H9 (cell line): ENCODE measurements around the gene HAUS8. TPM values are rescaled to one million over a fixed set of nuclear protein-coding genes. Genes with fewer than 3 reads are reported as not detected.

Source experiments
- DNase-seq: peaks from one replicate; pipeline ENCODE4 v3.0.0-alpha.2; 2017
- H2AFZ ChIP-seq: one replicate; pipeline ENCODE4 v1.6.1; 2013; ENCODE audit warnings: mild to moderate bottlenecking, low read length, control low read depth, moderate library complexity
- H2AK5ac ChIP-seq: 2 replicates; pipeline ENCODE4 v1.6.1; 2013; ENCODE audit warnings: low read length, control low read depth, mixed read lengths; ENCODE audit not compliant: insufficient read length
- H2BK120ac ChIP-seq: one replicate; pipeline ENCODE4 v1.6.1; 2013; ENCODE audit warnings: low read depth, mild to moderate bottlenecking, low read length, control low read depth, inconsistent platforms; ENCODE audit not compliant: poor library complexity, severe bottlenecking
- H2BK12ac ChIP-seq: 2 replicates; pipeline ENCODE4 v1.6.1; 2013; ENCODE audit warnings: low read length, control low read depth, mixed read lengths, low read depth; ENCODE audit not compliant: insufficient read length
- H2BK15ac ChIP-seq: 2 replicates; pipeline ENCODE4 v1.6.1; 2013; ENCODE audit warnings: low read depth, low read length, control low read depth
- H2BK20ac ChIP-seq: one replicate; pipeline ENCODE4 v1.6.1; 2013; ENCODE audit warnings: low read depth, mild to moderate bottlenecking, low read length, control low read depth, inconsistent platforms; ENCODE audit not compliant: poor library complexity, severe bottlenecking
- H2BK5ac ChIP-seq: 2 replicates; pipeline ENCODE4 v1.6.1; 2013; ENCODE audit warnings: low read length, control low read depth, mixed read lengths; ENCODE audit not compliant: insufficient read length
- H3K14ac ChIP-seq: 2 replicates; pipeline ENCODE4 v1.6.1; 2013; ENCODE audit warnings: low read length, control low read depth; ENCODE audit not compliant: insufficient read depth
- H3K18ac ChIP-seq: 2 replicates; pipeline ENCODE4 v1.6.1; 2013; ENCODE audit warnings: low read depth, mild to moderate bottlenecking, mixed read lengths, low read length, control low read depth; ENCODE audit not compliant: insufficient read length
- H3K23ac ChIP-seq: 2 replicates; pipeline ENCODE4 v1.6.1; 2013; ENCODE audit warnings: low read length, control low read depth, mixed read lengths, low read depth; ENCODE audit not compliant: insufficient read length
- H3K23me2 ChIP-seq: 2 replicates; pipeline ENCODE4 v1.6.1; 2013; ENCODE audit warnings: low read depth, mild to moderate bottlenecking, mixed read lengths, low read length, control low read depth; ENCODE audit not compliant: insufficient read length, poor library complexity, severe bottlenecking
- H3K27ac ChIP-seq: 2 replicates; pipeline ENCODE4 v1.5.1; 2013; ENCODE audit warnings: low read length, control low read depth, mixed read lengths, low read depth; ENCODE audit not compliant: insufficient read length
- H3K27me3 ChIP-seq: 2 replicates; pipeline ENCODE4 v1.6.1; 2013; ENCODE audit warnings: low read length, control low read depth, inconsistent platforms; ENCODE audit not compliant: insufficient read depth
- H3K4ac ChIP-seq: 2 replicates; pipeline ENCODE4 v1.6.1; 2013; ENCODE audit warnings: low read depth, mild to moderate bottlenecking, control low read depth, inconsistent platforms, low read length, moderate library complexity
- H3K4me1 ChIP-seq: 2 replicates; pipeline ENCODE4 v1.6.1; 2013; ENCODE audit warnings: low read length, control low read depth, inconsistent platforms; ENCODE audit not compliant: insufficient read depth
- H3K4me2 ChIP-seq: 2 replicates; pipeline ENCODE4 v1.6.1; 2013; ENCODE audit warnings: low read length, control low read depth, mixed read lengths; ENCODE audit not compliant: insufficient read length, insufficient read depth
- H3K56ac ChIP-seq: 2 replicates; pipeline ENCODE4 v1.6.1; 2013; ENCODE audit warnings: low read depth, mild to moderate bottlenecking, mixed read lengths, low read length, control low read depth; ENCODE audit not compliant: insufficient read length
- H3K79me1 ChIP-seq: 2 replicates; pipeline ENCODE4 v1.6.1; 2013; ENCODE audit warnings: low read depth, mild to moderate bottlenecking, moderate library complexity, low read length, control low read depth, inconsistent platforms; ENCODE audit not compliant: insufficient read depth, poor library complexity, severe bottlenecking
- H3K79me2 ChIP-seq: 2 replicates; pipeline ENCODE4 v1.6.1; 2013; ENCODE audit warnings: low read length, control low read depth, inconsistent platforms; ENCODE audit not compliant: insufficient read depth
- H3K9ac ChIP-seq: 2 replicates; pipeline ENCODE4 v1.6.1; 2013; ENCODE audit warnings: low read length, control low read depth, mixed read lengths; ENCODE audit not compliant: insufficient read length; ENCODE audit errors: extremely low read depth
- H3K9me3 ChIP-seq: one replicate; pipeline ENCODE4 v1.6.1; 2013; ENCODE audit warnings: low read depth, low read length, inconsistent platforms; ENCODE audit not compliant: control insufficient read depth
- H3T11ph ChIP-seq: one replicate; pipeline ENCODE4 v1.6.1; 2013; ENCODE audit warnings: mild to moderate bottlenecking, low read length, control low read depth, inconsistent platforms
- H4K20me1 ChIP-seq: one replicate; pipeline ENCODE4 v1.6.1; 2013; ENCODE audit not compliant: control insufficient read depth, insufficient read length, insufficient read depth
- H4K5ac ChIP-seq: 2 replicates; pipeline ENCODE4 v1.6.1; 2013; ENCODE audit warnings: low read depth, mild to moderate bottlenecking, mixed read lengths, low read length, control low read depth; ENCODE audit not compliant: insufficient read length
- H4K8ac ChIP-seq: replicated peaks from 2 replicates; pipeline ENCODE4 v1.6.1; 2013; ENCODE audit warnings: low read length, control low read depth, mixed read lengths, low read depth; ENCODE audit not compliant: insufficient read length
- H4K91ac ChIP-seq: 2 replicates; pipeline ENCODE4 v1.6.1; 2013; ENCODE audit warnings: low read depth, mild to moderate bottlenecking, moderate library complexity, mixed read lengths, low read length, control low read depth; ENCODE audit not compliant: insufficient read length
- H3K27ac Mint-ChIP-seq, 3 experiments: 2 replicates in 2 of 3; 3 replicates in 1 of 3; pipeline ENCODE4 v1.8.0; 2020 to 2021; ENCODE audit warnings: mixed read lengths in 3 of 3, mild to moderate bottlenecking in 1 of 3, moderate library complexity in 1 of 3
- H3K27me3 Mint-ChIP-seq: 2 replicates; pipeline ENCODE4 v1.8.0; 2021; ENCODE audit warnings: low read depth, mild to moderate bottlenecking, moderate library complexity, mixed read lengths
- H3K36me3 Mint-ChIP-seq, 3 experiments: 2 replicates in 2 of 3; 3 replicates in 1 of 3; pipeline ENCODE4 v1.8.0; 2020 to 2021; ENCODE audit warnings: low read depth in 3 of 3, mixed read lengths in 3 of 3; ENCODE audit not compliant: insufficient read depth in 1 of 3
- H3K4me1 Mint-ChIP-seq, 2 experiments: 2 replicates each; pipeline ENCODE4 v1.8.0; 2020; ENCODE audit warnings: mixed read lengths in 2 of 2
- H3K4me3 Mint-ChIP-seq, 2 experiments: 2 replicates in 1 of 2; 3 replicates in 1 of 2; pipeline ENCODE4 v1.8.0; 2020 to 2021; ENCODE audit warnings: mild to moderate bottlenecking in 2 of 2, mixed read lengths in 2 of 2, moderate library complexity in 1 of 2
- H3K9me3 Mint-ChIP-seq, 2 experiments: 2 replicates in 1 of 2; 3 replicates in 1 of 2; pipeline ENCODE4 v1.8.0; 2020; ENCODE audit warnings: mild to moderate bottlenecking in 2 of 2, mixed read lengths in 2 of 2, moderate library complexity in 1 of 2
- WGBS: extraction: QIAGEN DNeasy Blood & Tissue Kit; methylation state at CpG from one replicate; pipeline ENCODE4 v1.1.7; 2013; ENCODE audit warnings: missing lambda C conversion rate, low lambda C conversion rate, mixed read lengths; ENCODE audit not compliant: insufficient read length; ENCODE audit errors: extremely low coverage; 5-methylcytosine and 5-hydroxymethylcytosine counted together
- total RNA-seq: library from RNA; stranded (reverse); gene quantifications from 2 replicates; pipeline ENCODE4 v1.2.1, GENCODE V29; 2021
- TF ChIP-seq, protein P1 (sequence below): fragments of 200-600 bp; sonication (generic); conservative IDR thresholded peaks from 3 replicates; pipeline ENCODE4 v1.8.0; 2021; ENCODE audit warnings: antibody characterized with exemption, mild to moderate bottlenecking

Gene HAUS8
- total RNA-seq, 1 experiment from 2014 or later: 27.8 TPM

GRCh38 chr19:17031741-17032140, 43.5 kb downstream of the HAUS8 start:
- H3K4me1 Mint-ChIP-seq: peaks cover 0 to 5% of the 10 kb centered on the region in 2 experiments; a peak in 2 of 4 replicates
- TF ChIP-seq, protein P1, sequence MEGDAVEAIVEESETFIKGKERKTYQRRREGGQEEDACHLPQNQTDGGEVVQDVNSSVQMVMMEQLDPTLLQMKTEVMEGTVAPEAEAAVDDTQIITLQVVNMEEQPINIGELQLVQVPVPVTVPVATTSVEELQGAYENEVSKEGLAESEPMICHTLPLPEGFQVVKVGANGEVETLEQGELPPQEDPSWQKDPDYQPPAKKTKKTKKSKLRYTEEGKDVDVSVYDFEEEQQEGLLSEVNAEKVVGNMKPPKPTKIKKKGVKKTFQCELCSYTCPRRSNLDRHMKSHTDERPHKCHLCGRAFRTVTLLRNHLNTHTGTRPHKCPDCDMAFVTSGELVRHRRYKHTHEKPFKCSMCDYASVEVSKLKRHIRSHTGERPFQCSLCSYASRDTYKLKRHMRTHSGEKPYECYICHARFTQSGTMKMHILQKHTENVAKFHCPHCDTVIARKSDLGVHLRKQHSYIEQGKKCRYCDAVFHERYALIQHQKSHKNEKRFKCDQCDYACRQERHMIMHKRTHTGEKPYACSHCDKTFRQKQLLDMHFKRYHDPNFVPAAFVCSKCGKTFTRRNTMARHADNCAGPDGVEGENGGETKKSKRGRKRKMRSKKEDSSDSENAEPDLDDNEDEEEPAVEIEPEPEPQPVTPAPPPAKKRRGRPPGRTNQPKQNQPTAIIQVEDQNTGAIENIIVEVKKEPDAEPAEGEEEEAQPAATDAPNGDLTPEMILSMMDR: no peak
- no CpG with 5 or more reads among the region's 6 CpGs for WGBS

More at GRCh38 chr19:17031741-17032140, 43.5 kb downstream of the HAUS8 start:
- H3K56ac ChIP-seq: no peak overlapping the region
- Mint-ChIP-seq H3K4me3 (no peak overlapping the region), H3K9me3 (no peaks in the 10 kb centered on the region), H3K27me3 (peaks cover 26% of the 10 kb centered on the region), H3K36me3 (no peaks in the 10 kb centered on the region; a peak in 1 of 7 replicates), H3K27ac (no peak overlapping the region)
- no peaks in the 10 kb centered on the region for H3K79me2 ChIP-seq
- no peak overlapping the region for H2AFZ ChIP-seq
- H3K27me3 ChIP-seq: no peaks in the 10 kb centered on the region
- peaks cover 4% of the 10 kb centered on the region for H3K23me2 ChIP-seq
- H3K9ac ChIP-seq: no peak overlapping the region
- no peak overlapping the region for H2BK5ac ChIP-seq
- H3K18ac ChIP-seq: no peak overlapping the region
- H3K4me2 ChIP-seq: no peak overlapping the region
- H2BK20ac ChIP-seq: no peak overlapping the region
- H4K8ac ChIP-seq: no peak overlapping the region
- no peaks in the 10 kb centered on the region for H3K4me1 ChIP-seq
- H2AK5ac ChIP-seq: no peak overlapping the region
- no peak overlapping the region for H2BK12ac ChIP-seq
- no peak overlapping the region for H3T11ph ChIP-seq
- no peak overlapping the region for H3K14ac ChIP-seq
- no peak overlapping the region for H2BK15ac ChIP-seq
- no peak overlapping the region for H2BK120ac ChIP-seq
- H3K4ac ChIP-seq: no peak overlapping the region
- no peaks in the 10 kb centered on the region for H4K20me1 ChIP-seq
- no peak overlapping the region for H3K27ac ChIP-seq
- H3K23ac ChIP-seq: no peak overlapping the region
- H3K9me3 ChIP-seq: no peaks in the 10 kb centered on the region
- no peak for DNase-seq
- H3K79me1 ChIP-seq: no peaks in the 10 kb centered on the region
- no peak overlapping the region for H4K5ac ChIP-seq
- H4K91ac ChIP-seq: no peak overlapping the region
